ENCODE results near the gene AKR1C2.

- TF ChIP-seq CTCF (IDR thresholded peaks at IDR 0.05) = no peak
- no peak for TF ChIP-seq EZH2phosphoT487 (IDR thresholded peaks at IDR 0.05)
- TF ChIP-seq EZH2 (IDR thresholded peaks at IDR 0.05) = no peak
These were observed 1.5 kb downstream of the AKR1C2 start for GRCh38 chr10:5002013-5002727.
